ENCODE measurements around the gene SLC35F1.
"Not testable (repeated sequence)": the region's sequence is repeated elsewhere in the genome, so short reads cannot be mapped to it uniquely, and the experiment has no call there.

SLC35F1 gene

GRCh38 chr6:117906958-117907600 lies at the start of gene SLC35F1:
TSS of gene SLC35F1 (plus strand) at chr6:117907264.
- DNase-seq = peak; percentile 72

GRCh38 chr6:117858601-117859000 lies 48.5 kb upstream of the SLC35F1 start:
- not testable (repeated sequence) for DNase-seq

GRCh38 chr6:117861545-117861944 lies 45.5 kb upstream of the SLC35F1 start:
- DNase-seq = no peak

- DNase-seq = no peak
Measured at GRCh38 chr6:117866561-117866960, 40.5 kb upstream of the SLC35F1 start.

GRCh38 chr6:117870486-117871242 lies 36.4 kb upstream of the SLC35F1 start:
- no peak for DNase-seq

GRCh38 chr6:117880824-117881223 lies 26.2 kb upstream of the SLC35F1 start:
- DNase-seq = no peak

- DNase-seq = no peak
Measured at GRCh38 chr6:117890172-117890571, 16.9 kb upstream of the SLC35F1 start.

GRCh38 chr6:117906507-117906957 lies 532 bp upstream of the SLC35F1 start:
- no peak for DNase-seq

GRCh38 chr6:117907601-117908245 lies 659 bp downstream of the SLC35F1 start:
- DNase-seq = peak; percentile 45

GRCh38 chr6:117908246-117909068 lies 1.4 kb downstream of the SLC35F1 start:
- no peak for DNase-seq

GRCh38 chr6:117909638-117910037 lies 2.6 kb downstream of the SLC35F1 start:
- DNase-seq = no peak

- no peak for DNase-seq
Measured at GRCh38 chr6:117910549-117910948, 3.5 kb downstream of the SLC35F1 start.

GRCh38 chr6:117911150-117911549 lies 4.1 kb downstream of the SLC35F1 start:
- no peak for DNase-seq

- DNase-seq = no peak
Measured at GRCh38 chr6:117911660-117912059, 4.6 kb downstream of the SLC35F1 start.

GRCh38 chr6:117915846-117916245 lies 8.8 kb downstream of the SLC35F1 start:
- no peak for DNase-seq

GRCh38 chr6:117916483-117916882 lies 9.4 kb downstream of the SLC35F1 start:
- DNase-seq = no peak

- DNase-seq = no peak
Measured at GRCh38 chr6:117917176-117917575, 10.1 kb downstream of the SLC35F1 start.

GRCh38 chr6:117918454-117918853 lies 11.4 kb downstream of the SLC35F1 start:
- DNase-seq = no peak

GRCh38 chr6:117919275-117919674 lies 12.2 kb downstream of the SLC35F1 start:
- no peak for DNase-seq

- peak; percentile 50 for DNase-seq
Measured at GRCh38 chr6:117919775-117920729, 13.0 kb downstream of the SLC35F1 start.

- no peak for DNase-seq
Measured at GRCh38 chr6:117924690-117925089, 17.6 kb downstream of the SLC35F1 start.

- DNase-seq = no peak
Measured at GRCh38 chr6:117927866-117928265, 20.8 kb downstream of the SLC35F1 start.
